NCI-H2171 (cell line): Measurements from ENCODE around the gene CREM.

ENCODE experiments used
- DNase-seq: peaks from one replicate; lab custom pipeline; 2025; lab: John Stamatoyannopoulos, UW

Gene CREM

GRCh38 chr10:35219891-35220890 is 93.5 kb downstream of the CREM start:
- no peak for DNase-seq

- DNase-seq = no peak
Measured at GRCh38 chr10:35223016-35223415, 96.4 kb downstream of the CREM start.

- DNase-seq = no peak
Measured at GRCh38 chr10:35224045-35224740, 97.5 kb downstream of the CREM start.

DNA sequence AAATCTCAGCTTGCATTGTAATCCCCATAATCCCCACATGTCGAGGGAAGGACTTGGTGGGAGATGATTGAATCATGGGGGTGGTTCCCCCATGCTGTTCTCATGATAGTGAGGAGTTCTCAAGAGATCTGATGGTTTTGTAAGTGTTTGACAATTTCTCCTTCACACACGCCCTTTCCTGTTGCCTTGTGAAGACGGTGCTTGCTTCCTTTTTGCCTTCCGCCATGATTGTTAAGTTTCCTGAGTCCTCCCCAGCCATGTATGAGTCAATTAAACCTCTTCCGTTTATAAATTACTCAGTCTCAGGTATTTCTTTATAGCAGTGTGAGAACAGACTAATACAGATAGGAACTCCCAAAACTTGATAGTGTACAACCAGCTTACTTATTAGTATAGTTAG is 98.6 kb downstream of the CREM start:
- DNase-seq = no peak

GRCh38 chr10:35226507-35226906 is 99.9 kb downstream of the CREM start:
- no peak for DNase-seq

GRCh38 chr10:35228058-35228457 is 101.4 kb downstream of the CREM start:
- no peak for DNase-seq

GRCh38 chr10:35231646-35232045 is 105.0 kb downstream of the CREM start:
- DNase-seq = no peak

DNA sequence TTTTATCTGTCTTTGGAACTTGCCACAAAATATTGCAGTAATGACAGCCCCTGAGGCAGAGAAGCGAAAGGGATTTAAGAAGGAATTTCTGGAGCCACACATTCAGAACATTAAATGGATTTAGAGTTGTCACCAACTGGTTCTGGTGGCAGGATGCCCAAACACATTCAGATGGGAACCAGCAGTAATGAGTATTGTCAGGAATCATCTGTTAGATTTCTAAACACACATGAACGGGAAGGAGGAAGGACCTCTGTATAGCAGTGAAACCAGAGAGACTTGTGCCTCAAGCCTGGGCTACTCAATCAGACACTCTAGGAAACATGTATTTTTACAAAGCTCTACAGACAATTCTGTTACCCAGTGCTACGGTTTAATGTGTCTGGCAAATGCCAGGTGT is 105.9 kb downstream of the CREM start:
- no peak for DNase-seq

DNA sequence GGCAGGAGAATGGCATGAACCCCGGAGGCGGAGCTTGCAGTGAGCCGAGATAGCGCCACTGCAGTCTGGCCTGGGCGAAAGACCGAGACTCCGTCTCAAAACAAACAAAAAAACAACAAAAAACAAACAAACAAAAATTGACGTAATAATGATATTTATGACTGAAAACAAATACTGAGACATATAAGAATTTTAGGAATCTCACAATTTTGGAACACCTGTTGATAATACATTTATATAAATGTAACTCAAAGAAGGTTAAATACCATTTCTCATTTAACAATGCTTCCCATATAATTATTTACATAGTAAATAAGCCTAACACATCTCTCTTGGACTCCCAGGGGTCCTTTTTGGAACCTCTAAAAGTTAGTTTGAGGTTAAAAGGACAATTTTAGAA is 107.4 kb downstream of the CREM start:
- DNase-seq = no peak

DNA sequence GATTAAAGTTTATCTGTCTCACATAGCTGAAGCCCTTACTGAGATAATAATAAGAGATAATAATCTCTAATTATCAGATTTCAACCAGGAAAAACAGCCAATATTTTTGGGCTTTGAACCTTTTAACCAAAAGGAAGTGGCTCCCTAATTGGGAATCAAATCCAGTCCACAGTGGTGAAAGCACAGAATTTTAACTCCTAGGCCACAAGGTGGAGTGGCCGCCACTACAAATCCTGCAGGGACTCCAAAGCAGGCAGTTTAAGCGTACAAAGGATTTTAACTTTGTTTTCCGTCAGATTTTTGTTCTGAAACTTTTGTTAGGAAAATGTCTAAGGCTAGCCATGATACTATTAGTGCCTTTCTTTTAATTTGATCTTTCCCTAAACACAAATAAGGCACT is 110.1 kb downstream of the CREM start:
- no peak for DNase-seq

DNA sequence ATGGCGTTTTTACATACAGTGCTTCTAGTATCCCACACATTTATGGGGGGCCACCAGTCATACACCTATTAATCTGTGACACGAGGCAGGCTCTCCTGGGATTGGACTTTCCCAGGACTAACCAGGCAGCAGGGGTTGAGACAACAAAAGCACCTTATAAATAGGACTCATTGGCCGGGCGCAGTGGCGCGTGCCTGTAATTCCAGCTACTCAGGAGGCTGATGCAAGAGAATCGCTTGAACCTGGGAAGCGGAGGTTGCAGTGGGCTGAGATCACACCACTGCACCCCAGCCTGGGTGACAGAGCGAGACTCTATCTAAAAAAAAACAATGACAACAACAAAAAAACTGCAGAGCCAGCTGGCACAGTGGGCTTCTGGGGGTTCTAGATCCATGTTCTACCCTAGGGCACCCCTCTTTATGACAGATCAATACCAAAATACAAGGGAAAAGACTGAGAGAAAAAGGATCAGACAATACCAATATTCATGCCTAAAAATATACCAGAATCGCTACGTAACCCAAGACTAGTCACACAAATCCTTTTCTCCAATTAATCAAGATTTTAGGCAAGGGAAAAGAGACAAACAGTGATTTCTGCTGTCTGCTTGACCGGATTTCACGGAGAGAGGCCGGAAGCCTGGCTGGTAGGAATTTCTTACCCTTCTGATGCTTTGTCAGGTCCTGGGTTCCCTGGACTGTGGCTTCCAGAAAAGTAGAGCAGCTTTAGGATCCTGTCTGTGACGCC is 111.3 kb downstream of the CREM start:
- DNase-seq = no peak

DNA sequence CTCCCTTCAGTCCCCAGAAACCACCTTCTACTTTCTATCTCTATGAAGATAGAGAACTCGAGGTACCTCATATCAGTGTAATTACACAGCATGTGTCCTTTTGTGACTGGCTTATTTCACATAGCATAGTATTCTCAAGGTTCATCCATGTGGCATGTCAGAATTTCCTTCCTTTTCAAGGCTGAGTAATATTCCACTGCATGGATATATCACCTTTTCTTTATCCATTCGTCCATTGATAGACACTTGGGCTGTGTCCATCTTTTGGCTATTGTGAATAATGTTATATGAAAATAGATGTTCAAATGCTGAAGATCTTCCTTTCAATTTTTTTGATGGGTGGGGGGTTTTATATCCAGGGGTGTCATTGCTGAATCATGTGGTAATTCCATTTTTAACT is 117.9 kb downstream of the CREM start:
- no peak for DNase-seq

- no peak for DNase-seq
Measured at GRCh38 chr10:35246770-35247343, 120.2 kb downstream of the CREM start.

DNA sequence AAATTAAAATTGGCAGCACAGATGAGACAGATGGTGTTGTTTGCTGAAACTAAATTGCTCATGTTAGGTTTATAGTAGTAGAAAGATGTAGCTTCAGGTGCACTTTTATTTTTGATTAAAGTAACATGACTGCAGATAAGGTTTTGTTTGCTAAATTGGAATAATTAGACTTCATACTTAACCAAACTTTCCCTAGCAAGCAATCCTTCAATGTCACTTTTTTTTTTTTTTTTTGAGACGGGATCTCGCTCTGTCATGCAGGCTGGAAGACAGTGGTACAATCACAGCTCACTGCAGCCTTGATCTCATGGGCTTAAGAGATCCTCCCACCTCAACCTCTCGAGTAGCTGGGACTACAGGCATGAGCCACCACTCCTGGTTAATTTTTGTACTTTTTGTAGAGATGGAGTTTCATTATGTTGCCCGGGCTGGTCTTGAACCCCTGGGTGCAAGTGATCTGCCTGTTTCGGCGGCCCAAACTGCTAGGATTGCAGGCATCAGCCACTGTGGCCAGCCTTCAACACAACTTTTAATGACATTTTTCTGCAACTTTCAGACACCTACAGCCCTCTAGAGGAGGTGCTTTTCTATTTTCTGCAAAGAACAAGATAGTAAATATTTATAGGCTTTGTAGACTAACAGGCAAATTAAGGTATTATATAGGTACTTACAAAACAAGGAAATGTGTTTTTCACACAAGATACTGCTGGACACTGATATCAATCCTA is 124.9 kb downstream of the CREM start:
- DNase-seq = no peak

DNA sequence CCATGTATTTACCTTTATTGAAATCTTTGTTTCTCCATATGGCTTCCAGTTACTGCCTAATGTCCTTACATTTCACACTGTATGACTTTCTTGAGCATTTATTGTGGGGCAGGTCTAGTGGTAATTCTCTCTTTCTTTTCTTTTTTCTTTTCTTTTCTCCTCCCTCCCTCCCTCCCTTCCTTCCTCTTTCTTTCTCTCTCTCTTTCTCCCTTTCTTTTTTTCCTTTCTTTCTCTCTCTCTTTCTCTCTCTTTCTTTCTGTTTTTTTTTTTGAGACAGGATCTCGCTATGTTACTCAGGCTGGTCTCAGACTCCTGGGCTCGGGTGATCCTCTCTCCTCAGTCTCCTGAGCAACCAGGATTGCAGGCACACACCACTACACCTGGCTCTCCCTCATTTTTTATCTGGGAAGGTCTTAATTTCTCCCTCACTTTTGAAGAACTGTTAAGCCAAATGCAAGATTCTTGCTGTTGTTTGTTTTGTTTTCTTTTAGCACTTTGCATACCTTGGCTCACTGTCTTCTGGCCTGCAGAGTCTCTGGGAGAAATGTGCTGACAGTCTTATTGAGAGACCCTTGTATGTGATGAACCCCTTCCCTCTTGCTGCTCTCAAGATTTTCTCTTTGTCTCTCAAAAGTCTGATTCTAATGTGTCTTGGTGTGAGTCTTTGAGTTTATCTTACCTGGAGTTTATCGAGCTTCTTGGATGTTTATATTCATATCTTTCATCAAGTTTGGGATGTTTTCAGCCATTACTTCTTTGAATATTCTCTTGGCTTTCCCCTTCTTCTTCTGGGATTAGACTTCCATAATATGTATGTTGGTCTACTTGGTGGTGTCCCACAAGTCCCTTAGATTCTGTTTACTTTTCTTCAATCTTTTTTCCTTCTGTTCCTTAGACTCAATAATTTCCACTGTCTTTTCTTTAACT is 130.7 kb downstream of the CREM start:
- no peak for DNase-seq

- no peak for DNase-seq
Measured at GRCh38 chr10:35259769-35260397, 133.2 kb downstream of the CREM start.

DNA sequence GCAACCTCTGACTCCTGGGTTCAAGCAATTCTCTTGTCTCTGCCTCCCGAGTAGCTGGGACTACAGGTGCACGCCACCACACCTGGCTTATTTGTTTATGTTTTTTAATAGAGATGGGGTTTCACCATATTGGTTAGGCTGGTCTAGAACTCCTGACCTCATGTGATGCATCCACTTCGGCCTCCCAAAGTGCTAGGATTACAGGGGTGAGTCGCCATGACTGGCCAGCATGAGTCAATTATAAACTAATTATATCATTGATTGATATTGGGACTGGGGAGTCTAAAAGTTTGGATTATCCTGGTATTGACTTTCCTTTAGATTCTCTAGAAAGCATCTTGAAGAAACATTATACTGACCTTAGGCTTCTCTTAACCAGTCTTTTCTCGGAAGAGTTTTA is 135.8 kb downstream of the CREM start:
- DNase-seq = no peak
